OCI-M2 (cell line): ENCODE measurements around the gene GABBR2.

ENCODE experiments used
- DNase-seq: peaks from one replicate; lab custom pipeline; 2025; ENCODE audit not compliant: unreplicated experiment; lab: John Stamatoyannopoulos, UW

Gene GABBR2

GRCh38 chr9:98241357-98242300, 467.1 kb downstream of the GABBR2 start:
- DNase-seq: no peak

GRCh38 chr9:98240475-98240874, 468.3 kb downstream of the GABBR2 start:
- no peak for DNase-seq
